Measurements from ENCODE around the gene TNFSF11.

Gene TNFSF11

DNA sequence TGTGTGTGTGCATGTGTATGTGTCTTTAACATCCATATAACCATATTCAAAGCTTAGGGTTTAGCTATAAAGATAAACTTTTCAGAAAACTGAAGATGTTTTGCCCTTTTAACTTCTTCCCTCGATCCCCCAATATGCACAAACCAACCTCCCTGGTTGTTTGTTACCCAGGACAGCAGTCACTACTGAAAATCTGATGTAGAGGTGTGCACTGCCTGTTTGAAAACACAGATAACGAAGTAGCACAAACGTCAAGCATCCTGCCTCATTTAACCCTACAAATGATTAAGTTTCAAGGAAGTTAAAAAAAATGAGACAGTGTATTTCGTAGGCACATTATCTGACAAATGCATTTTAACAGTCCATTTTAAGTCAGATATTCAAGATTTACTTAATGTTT is 3.6 kb downstream of the TNFSF11 start:
- no peaks in the 10 kb centered on the region for H3K27me3 ChIP-seq (ENCODE audit: control insufficient read depth, low read length)
- H4K20me1 ChIP-seq (ENCODE audit: control insufficient read depth, insufficient read depth, low read depth, low read length) = no peaks in the 10 kb centered on the region
- no peak overlapping the region for H3K27ac ChIP-seq (ENCODE audit: low read depth, low read length)
- H3K9me2 ChIP-seq (replicated peaks; ENCODE audit: control insufficient read depth, low read length) = no peaks in the 10 kb centered on the region
- H3K4me1 ChIP-seq (ENCODE audit: control insufficient read depth, low read length) = no peaks in the 10 kb centered on the region
- no peaks in the 10 kb centered on the region for H3K79me2 ChIP-seq (ENCODE audit: control insufficient read depth, low read length)
- no peaks in the 10 kb centered on the region; the same call in 1 of the 2 replicates for H3K9me3 ChIP-seq (ENCODE audit: control insufficient read depth, insufficient read depth, low read length)
- TF ChIP-seq, protein P1, sequence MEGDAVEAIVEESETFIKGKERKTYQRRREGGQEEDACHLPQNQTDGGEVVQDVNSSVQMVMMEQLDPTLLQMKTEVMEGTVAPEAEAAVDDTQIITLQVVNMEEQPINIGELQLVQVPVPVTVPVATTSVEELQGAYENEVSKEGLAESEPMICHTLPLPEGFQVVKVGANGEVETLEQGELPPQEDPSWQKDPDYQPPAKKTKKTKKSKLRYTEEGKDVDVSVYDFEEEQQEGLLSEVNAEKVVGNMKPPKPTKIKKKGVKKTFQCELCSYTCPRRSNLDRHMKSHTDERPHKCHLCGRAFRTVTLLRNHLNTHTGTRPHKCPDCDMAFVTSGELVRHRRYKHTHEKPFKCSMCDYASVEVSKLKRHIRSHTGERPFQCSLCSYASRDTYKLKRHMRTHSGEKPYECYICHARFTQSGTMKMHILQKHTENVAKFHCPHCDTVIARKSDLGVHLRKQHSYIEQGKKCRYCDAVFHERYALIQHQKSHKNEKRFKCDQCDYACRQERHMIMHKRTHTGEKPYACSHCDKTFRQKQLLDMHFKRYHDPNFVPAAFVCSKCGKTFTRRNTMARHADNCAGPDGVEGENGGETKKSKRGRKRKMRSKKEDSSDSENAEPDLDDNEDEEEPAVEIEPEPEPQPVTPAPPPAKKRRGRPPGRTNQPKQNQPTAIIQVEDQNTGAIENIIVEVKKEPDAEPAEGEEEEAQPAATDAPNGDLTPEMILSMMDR (IDR thresholded peaks at IDR 0.05; ENCODE audit: low read depth, low read length, poor library complexity, severe bottlenecking) = no peak
- TF ChIP-seq EZH2phosphoT487 (IDR thresholded peaks at IDR 0.05; ENCODE audit: borderline replicate concordance, low read length) = no peak
- no peaks in the 10 kb centered on the region for H3F3A ChIP-seq (ENCODE audit: control insufficient read depth, insufficient read depth)
- H3K4me2 ChIP-seq (ENCODE audit: low read length) = no peak overlapping the region
- H3K4me3 ChIP-seq (ENCODE audit: low read length) = no peak overlapping the region
- H3K36me3 ChIP-seq (ENCODE audit: control insufficient read depth, low read length) = no peaks in the 10 kb centered on the region

DNA sequence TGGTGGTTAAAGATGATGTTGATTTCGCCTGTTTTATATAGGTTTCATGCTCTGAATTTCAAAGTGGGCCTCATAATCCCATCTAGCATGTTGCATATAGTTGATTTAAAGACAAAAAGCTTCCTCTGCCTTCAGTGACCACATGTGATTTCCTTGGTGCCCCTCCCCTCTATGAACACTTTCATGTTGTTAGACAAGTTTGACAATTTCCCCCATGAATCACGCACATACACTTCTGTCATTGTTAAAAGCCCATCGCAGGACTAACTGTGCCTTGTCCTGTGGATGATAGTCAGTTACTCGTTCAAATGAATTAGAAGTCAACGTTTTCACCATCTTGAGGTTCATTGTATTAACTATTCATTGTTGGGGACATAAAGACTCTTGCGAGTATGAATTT is 6.7 kb downstream of the TNFSF11 start:
- Histone ChIP-seq H3K4me1 (ENCODE audit: control insufficient read depth, low read length) (no peaks in the 10 kb centered on the region), H3K4me3 (ENCODE audit: low read length) (no peak overlapping the region), H3K36me3 (ENCODE audit: control insufficient read depth, low read length) (no peaks in the 10 kb centered on the region), H3K9me2 (replicated peaks; ENCODE audit: control insufficient read depth, low read length) (no peaks in the 10 kb centered on the region), H3K9me3 (ENCODE audit: control insufficient read depth, insufficient read depth, low read length) (no peaks in the 10 kb centered on the region), H3K79me2 (ENCODE audit: control insufficient read depth, low read length) (no peaks in the 10 kb centered on the region), H3K27ac (ENCODE audit: low read depth, low read length) (no peak overlapping the region), H3F3A (ENCODE audit: control insufficient read depth, insufficient read depth) (no peaks in the 10 kb centered on the region), H3K4me2 (ENCODE audit: low read length) (no peak overlapping the region), H4K20me1 (ENCODE audit: control insufficient read depth, insufficient read depth, low read depth, low read length) (no peaks in the 10 kb centered on the region), H3K27me3 (ENCODE audit: control insufficient read depth, low read length) (peaks cover 3% of the 10 kb centered on the region; the same call in 1 of the 2 replicates)
- TF ChIP-seq EZH2phosphoT487 (IDR thresholded peaks at IDR 0.05; ENCODE audit: borderline replicate concordance, low read length) = no peak
- TF ChIP-seq, protein P1 (IDR thresholded peaks at IDR 0.05; ENCODE audit: low read depth, low read length, poor library complexity, severe bottlenecking) = no peak

DNA sequence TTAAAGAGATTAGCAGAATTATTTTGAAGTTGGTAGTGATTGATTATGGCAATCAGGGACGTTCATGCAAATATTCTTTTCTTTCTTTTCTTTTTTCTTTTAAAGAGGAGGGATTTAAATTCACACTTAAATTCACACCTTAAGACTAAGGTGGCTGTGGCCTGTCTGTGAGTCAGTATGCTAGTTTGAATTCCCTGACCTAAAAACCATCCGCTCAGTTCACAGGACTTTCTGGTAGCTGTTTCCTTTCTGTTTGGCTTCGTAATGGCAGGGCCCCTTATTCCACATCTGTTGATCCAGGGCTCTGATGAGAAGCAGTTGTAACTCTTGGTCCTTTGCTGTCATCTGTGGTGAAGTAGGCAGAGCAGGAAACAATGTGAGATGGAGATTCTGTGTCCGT is 7.5 kb downstream of the TNFSF11 start:
- Histone ChIP-seq H3K79me2 (ENCODE audit: control insufficient read depth, low read length) (no peaks in the 10 kb centered on the region), H3K36me3 (ENCODE audit: control insufficient read depth, low read length) (no peaks in the 10 kb centered on the region), H3K27ac (ENCODE audit: low read depth, low read length) (no peak overlapping the region), H3K4me3 (ENCODE audit: low read length) (no peak overlapping the region), H3K4me2 (ENCODE audit: low read length) (no peak overlapping the region), H3K27me3 (ENCODE audit: control insufficient read depth, low read length) (peaks cover 3% of the 10 kb centered on the region; the same call in 1 of the 2 replicates), H3K9me3 (ENCODE audit: control insufficient read depth, insufficient read depth, low read length) (no peaks in the 10 kb centered on the region), H3K4me1 (ENCODE audit: control insufficient read depth, low read length) (no peaks in the 10 kb centered on the region), H3K9me2 (replicated peaks; ENCODE audit: control insufficient read depth, low read length) (no peaks in the 10 kb centered on the region), H4K20me1 (ENCODE audit: control insufficient read depth, insufficient read depth, low read depth, low read length) (no peaks in the 10 kb centered on the region), H3F3A (ENCODE audit: control insufficient read depth, insufficient read depth) (no peaks in the 10 kb centered on the region)
- TF ChIP-seq, protein P1 (IDR thresholded peaks at IDR 0.05; ENCODE audit: low read depth, low read length, poor library complexity, severe bottlenecking) = no peak
- TF ChIP-seq EZH2phosphoT487 (IDR thresholded peaks at IDR 0.05; ENCODE audit: borderline replicate concordance, low read length) = no peak

Data from DOHH2 (cell line).